Measurements from ENCODE around the gene FAM180A. TPM values are rescaled to one million over a fixed set of nuclear protein-coding genes. Genes with fewer than 3 reads are reported as not detected.

The FAM180A gene
- total and polyA plus RNA-seq, 2 of the 8 experiments (the other 6 are each of a cell fraction or from before 2014, with no cell fraction given): not detected

GRCh38 chr7:135718219-135718618 lies 30.4 kb downstream of the FAM180A start (continued):
- TF ChIP-seq CTCF (IDR thresholded peaks at IDR 0.05; ENCODE audit: control extremely low read depth in 1 of 3, insufficient read depth in 1 of 3, low read depth in 1 of 3, low read length in 3 of 3) (no peak), JUN (IDR thresholded peaks at IDR 0.05; ENCODE audit: low read depth, low read length) (no peak), PHF8 (conservative IDR thresholded peaks at IDR 0.05; ENCODE audit: low read depth, low read length) (no peak), NANOG (IDR thresholded peaks at IDR 0.05; ENCODE audit: insufficient read depth, low read depth, low read length, poor library complexity, severe bottlenecking) (no peak), GABPA (IDR thresholded peaks at IDR 0.05; ENCODE audit: borderline replicate concordance, insufficient read depth, low read length) (no peak), KDM5A (IDR thresholded peaks at IDR 0.05; ENCODE audit: low read length) (no peak), SP4 (IDR thresholded peaks at IDR 0.05; ENCODE audit: low read length) (no peak), SUZ12 (IDR thresholded peaks at IDR 0.05; ENCODE audit: low read length) (no peak), POLR2AphosphoS5 (IDR thresholded peaks at IDR 0.05; ENCODE audit: low read depth, low read length) (no peak)
